Lower leg skin (tissue), 3 donors: Measurements from ENCODE around the gene RFNG.

Experiments
- CTCF ChIP-seq, 3 donors: fragments of 450-650 bp; IDR thresholded peaks; one replicate each; pipeline ENCODE4 v1.5.1; 2016; ENCODE audit warnings: antibody characterized with exemption in 3 of 3, mild to moderate bottlenecking in 3 of 3, moderate library complexity in 2 of 3
- POLR2A ChIP-seq, 2 donors: fragments of 450-650 bp; IDR thresholded peaks; one replicate each; pipeline ENCODE4 v1.6.1; 2016 to 2017; ENCODE audit warnings: antibody characterized with exemption in 2 of 2, mild to moderate bottlenecking in 1 of 2, moderate library complexity in 1 of 2

- TF ChIP-seq CTCF (IDR thresholded peaks at IDR 0.05) (no peak), POLR2A (IDR thresholded peaks at IDR 0.05) (no peak)
Observed at GRCh38 chr17:82087961-82088837, 36.6 kb upstream of the RFNG start.
